ENCODE data around the gene MIOX.

The MIOX gene

GRCh38 chr22:50520826-50521453 is 34.3 kb downstream of the MIOX start:
- no peaks in the 10 kb centered on the region for H3K27me3 ChIP-seq
- peaks cover 69% of the 10 kb centered on the region for H3K36me3 ChIP-seq
- TF ChIP-seq CTCF (IDR thresholded peaks at IDR 0.05; ENCODE audit: low read depth, low read length) = no peak
- no peak overlapping the region for H3K4me3 ChIP-seq (ENCODE audit: low read depth, low read length)
- no peaks in the 10 kb centered on the region for H3K9me3 ChIP-seq
- H3K4me1 ChIP-seq = peaks cover 5% of the 10 kb centered on the region; the same call in 1 of the 2 replicates
- no peak for DNase-seq

GRCh38 chr22:50521710-50522109 is 35.1 kb downstream of the MIOX start:
- Histone ChIP-seq H3K4me1 (peaks cover 6% of the 10 kb centered on the region; the same call in 1 of the 2 replicates), H3K9me3 (no peaks in the 10 kb centered on the region), H3K4me3 (ENCODE audit: low read depth, low read length) (no peak overlapping the region), H3K36me3 (peaks cover 63% of the 10 kb centered on the region), H3K27me3 (no peaks in the 10 kb centered on the region)
- no peak for DNase-seq
- no peak for TF ChIP-seq CTCF (IDR thresholded peaks at IDR 0.05; ENCODE audit: low read depth, low read length)

- H3K36me3 ChIP-seq = peaks cover 57% of the 10 kb centered on the region
- TF ChIP-seq CTCF (IDR thresholded peaks at IDR 0.05; ENCODE audit: low read depth, low read length) = no peak
- no peak for DNase-seq
- no peak overlapping the region for H3K4me3 ChIP-seq (ENCODE audit: low read depth, low read length)
- no peaks in the 10 kb centered on the region for H3K9me3 ChIP-seq
- H3K27me3 ChIP-seq = no peaks in the 10 kb centered on the region
- H3K4me1 ChIP-seq = peaks cover 12% of the 10 kb centered on the region; the same call in 1 of the 2 replicates
These were observed 35.6 kb downstream of the MIOX start for GRCh38 chr22:50522208-50522805.

- no peak overlapping the region for H3K4me3 ChIP-seq (ENCODE audit: low read depth, low read length)
- DNase-seq = no peak
- H3K36me3 ChIP-seq = peaks cover 51% of the 10 kb centered on the region
These were observed 36.3 kb downstream of the MIOX start for GRCh38 chr22:50522806-50523438.

GRCh38 chr22:50523458-50523805 is 36.8 kb downstream of the MIOX start:
- Histone ChIP-seq H3K27me3 (no peaks in the 10 kb centered on the region), H3K36me3 (peaks cover 48% of the 10 kb centered on the region), H3K4me3 (ENCODE audit: low read depth, low read length) (no peak overlapping the region), H3K9me3 (no peaks in the 10 kb centered on the region), H3K4me1 (peaks cover 13% of the 10 kb centered on the region; the same call in 1 of the 2 replicates)
- no peak for DNase-seq
- TF ChIP-seq CTCF (IDR thresholded peaks at IDR 0.05; ENCODE audit: low read depth, low read length) = no peak

More at GRCh38 chr22:50522806-50523438, 36.3 kb downstream of the MIOX start:
- no peaks in the 10 kb centered on the region for H3K9me3 ChIP-seq
- no peak for TF ChIP-seq CTCF (IDR thresholded peaks at IDR 0.05; ENCODE audit: low read depth, low read length)
- H3K4me1 ChIP-seq = peaks cover 13% of the 10 kb centered on the region; the same call in 1 of the 2 replicates
- no peaks in the 10 kb centered on the region for H3K27me3 ChIP-seq

Measured in BE2C (cell line).